ENCODE results near the gene NT5E.

The NT5E gene

DNA sequence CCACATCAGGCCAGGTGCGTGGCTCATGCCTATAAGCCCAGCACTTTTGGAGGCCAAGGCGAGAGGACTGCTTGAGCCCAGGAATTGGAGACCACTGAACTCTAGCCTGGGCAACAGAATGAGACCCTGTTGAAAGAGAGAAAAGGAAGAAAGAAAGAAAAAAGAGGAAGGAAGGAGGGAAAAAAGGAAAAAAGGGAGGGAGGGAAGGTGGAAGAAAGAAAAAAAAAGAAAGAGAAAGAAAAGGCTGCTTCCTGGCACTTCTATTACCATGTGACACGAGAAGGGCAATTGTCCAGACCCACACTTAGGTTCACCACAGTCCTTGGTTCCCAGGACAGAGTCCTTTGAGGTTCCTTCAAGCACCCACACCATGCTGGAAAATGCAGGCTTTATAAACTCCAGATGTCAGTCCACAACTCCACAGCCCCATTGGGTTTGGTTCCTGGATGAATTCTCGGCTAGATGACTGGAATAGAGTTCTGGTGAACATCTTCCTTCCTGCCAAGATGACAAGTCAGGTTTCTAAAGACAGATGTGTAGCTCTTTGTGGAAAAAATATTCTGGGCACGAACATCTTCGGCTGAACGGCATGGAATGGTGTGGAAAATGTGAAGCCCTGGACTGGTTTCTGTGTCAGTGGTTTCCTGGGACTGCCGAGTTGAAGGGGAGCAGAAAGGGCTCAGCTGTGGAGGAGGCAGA is 32.5 kb downstream of the NT5E start:
- TF ChIP-seq KLF9 (tag by site-specific recombination; IDR thresholded peaks at IDR 0.05; ENCODE audit: low read depth) (no peak), ZNF366 (tag by site-specific recombination; conservative IDR thresholded peaks at IDR 0.05) (peak; percentile 57; the same call in 1 of the 2 replicates), WT1 (tag by site-specific recombination; IDR thresholded peaks at IDR 0.05) (no peak)
- Histone ChIP-seq H3K36me3 (ENCODE audit: control insufficient read depth in 2 of 2, insufficient read depth in 1 of 2, low read length in 2 of 2) (no peaks in the 10 kb centered on the region), H3K27ac (ENCODE audit: extremely low read depth, low read depth, low read length) (no peak overlapping the region), H3K4me1 (ENCODE audit: control insufficient read depth, insufficient read depth, low read length) (no peaks in the 10 kb centered on the region), H3K9me3 (ENCODE audit: control insufficient read depth, insufficient read depth, low read depth, low read length) (no peaks in the 10 kb centered on the region), H3K4me3 (ENCODE audit: low read depth, low read length) (no peak overlapping the region)
- ChIA-PET CTCF (interaction anchor here (0.5 to 10.0 kb wide), 56 partner anchors 9 to 1463 kb away, joined by 3 to 179 read pairs (median 6); partner anchors contain the start of gene NT5E), POLR2A (interaction anchor here (1.0 to 2.0 kb wide), 3 partner anchors 33 to 196 kb away, joined by 3 to 7 read pairs (median 4); partner anchors contain the start of gene NT5E)

DNA sequence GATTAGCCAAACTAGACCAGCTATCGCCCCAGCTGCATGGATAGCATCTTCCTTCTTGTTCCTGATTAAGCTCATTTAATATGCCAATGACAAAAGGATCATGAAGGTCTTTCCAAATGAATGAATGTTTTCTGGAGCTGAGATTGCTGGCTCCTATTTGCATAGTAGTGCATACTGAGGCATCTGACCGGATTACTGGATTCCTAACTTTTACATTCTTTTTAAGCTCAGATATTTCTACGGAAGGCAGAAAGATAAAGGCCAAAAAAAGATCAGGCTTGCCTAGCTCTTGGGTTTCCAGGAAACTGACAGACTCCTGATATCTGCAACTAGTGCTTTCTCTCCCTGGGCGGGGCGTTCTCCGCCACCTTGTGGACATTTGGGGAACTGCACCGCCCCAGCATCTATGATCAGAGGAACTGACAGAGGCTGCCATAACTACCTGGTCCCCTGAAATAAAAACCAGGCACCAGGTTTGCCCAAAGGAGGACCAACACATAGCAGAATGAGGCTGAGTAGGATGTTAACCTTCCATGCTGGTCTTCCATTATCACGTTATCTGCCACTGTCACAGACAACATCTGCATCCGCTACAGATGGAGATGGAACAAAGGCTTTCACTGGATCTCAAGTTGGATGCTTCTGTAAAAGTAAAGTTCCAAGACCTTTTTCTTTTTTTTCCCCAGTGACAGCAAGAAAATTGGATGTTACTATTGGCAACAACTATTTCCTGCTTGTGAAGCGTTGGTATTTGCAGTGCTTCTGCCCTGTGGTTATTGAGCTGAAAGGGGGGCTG is 33.2 kb downstream of the NT5E start:
- Histone ChIP-seq H3K27ac (ENCODE audit: extremely low read depth, low read depth, low read length) (no peak overlapping the region), H3K4me1 (ENCODE audit: control insufficient read depth, insufficient read depth, low read length) (no peaks in the 10 kb centered on the region), H3K4me3 (ENCODE audit: low read depth, low read length) (no peak overlapping the region), H3K9me3 (ENCODE audit: control insufficient read depth, insufficient read depth, low read depth, low read length) (no peaks in the 10 kb centered on the region), H3K36me3 (ENCODE audit: control insufficient read depth in 2 of 2, insufficient read depth in 1 of 2, low read length in 2 of 2) (no peaks in the 10 kb centered on the region)
- ChIA-PET CTCF (interaction anchor here (0.5 to 10.0 kb wide), 65 partner anchors 9 to 1720 kb away, joined by 3 to 179 read pairs (median 5); partner anchors contain the start of gene NT5E), POLR2A (interaction anchor here (1.0 to 2.0 kb wide), 3 partner anchors 33 to 195 kb away, joined by 3 to 7 read pairs (median 4); partner anchors contain the start of gene NT5E)
- TF ChIP-seq SCRT2 (tag by site-specific recombination; IDR thresholded peaks at IDR 0.05), result peak; percentile 98
- peak; percentile 62 for TF ChIP-seq ZNF654 (tag by site-specific recombination; IDR thresholded peaks at IDR 0.05; ENCODE audit: low read depth)
- TF ChIP-seq ZNF610 (tag by site-specific recombination; IDR thresholded peaks at IDR 0.05; ENCODE audit: borderline replicate concordance), result no peak
- TF ChIP-seq ZNF10 (tag by site-specific recombination; IDR thresholded peaks at IDR 0.05), result 0 out of 2 replicates have a peak, but pooled peaks have one; percentile 31
- TF ChIP-seq ZNF660 (tag by site-specific recombination; IDR thresholded peaks at IDR 0.05), result peak; percentile 63; the same call in 1 of the 2 replicates
- TF ChIP-seq KLF9 (tag by site-specific recombination; IDR thresholded peaks at IDR 0.05; ENCODE audit: low read depth), result peak; percentile 41; the same call in 1 of the 2 replicates
- no peak for TF ChIP-seq ZNF707 (tag by site-specific recombination; IDR thresholded peaks at IDR 0.05)
- TF ChIP-seq, protein P1, sequence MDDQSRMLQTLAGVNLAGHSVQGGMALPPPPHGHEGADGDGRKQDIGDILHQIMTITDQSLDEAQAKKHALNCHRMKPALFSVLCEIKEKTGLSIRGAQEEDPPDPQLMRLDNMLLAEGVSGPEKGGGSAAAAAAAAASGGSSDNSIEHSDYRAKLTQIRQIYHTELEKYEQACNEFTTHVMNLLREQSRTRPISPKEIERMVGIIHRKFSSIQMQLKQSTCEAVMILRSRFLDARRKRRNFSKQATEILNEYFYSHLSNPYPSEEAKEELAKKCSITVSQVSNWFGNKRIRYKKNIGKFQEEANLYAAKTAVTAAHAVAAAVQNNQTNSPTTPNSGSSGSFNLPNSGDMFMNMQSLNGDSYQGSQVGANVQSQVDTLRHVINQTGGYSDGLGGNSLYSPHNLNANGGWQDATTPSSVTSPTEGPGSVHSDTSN (CRISPR knock-in tag; IDR thresholded peaks at IDR 0.05), result no peak
- TF ChIP-seq, protein P2, sequence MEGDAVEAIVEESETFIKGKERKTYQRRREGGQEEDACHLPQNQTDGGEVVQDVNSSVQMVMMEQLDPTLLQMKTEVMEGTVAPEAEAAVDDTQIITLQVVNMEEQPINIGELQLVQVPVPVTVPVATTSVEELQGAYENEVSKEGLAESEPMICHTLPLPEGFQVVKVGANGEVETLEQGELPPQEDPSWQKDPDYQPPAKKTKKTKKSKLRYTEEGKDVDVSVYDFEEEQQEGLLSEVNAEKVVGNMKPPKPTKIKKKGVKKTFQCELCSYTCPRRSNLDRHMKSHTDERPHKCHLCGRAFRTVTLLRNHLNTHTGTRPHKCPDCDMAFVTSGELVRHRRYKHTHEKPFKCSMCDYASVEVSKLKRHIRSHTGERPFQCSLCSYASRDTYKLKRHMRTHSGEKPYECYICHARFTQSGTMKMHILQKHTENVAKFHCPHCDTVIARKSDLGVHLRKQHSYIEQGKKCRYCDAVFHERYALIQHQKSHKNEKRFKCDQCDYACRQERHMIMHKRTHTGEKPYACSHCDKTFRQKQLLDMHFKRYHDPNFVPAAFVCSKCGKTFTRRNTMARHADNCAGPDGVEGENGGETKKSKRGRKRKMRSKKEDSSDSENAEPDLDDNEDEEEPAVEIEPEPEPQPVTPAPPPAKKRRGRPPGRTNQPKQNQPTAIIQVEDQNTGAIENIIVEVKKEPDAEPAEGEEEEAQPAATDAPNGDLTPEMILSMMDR (tag by site-specific recombination; IDR thresholded peaks at IDR 0.05), result peak; percentile 76
- TF ChIP-seq ZSCAN30 (tag by site-specific recombination; IDR thresholded peaks at IDR 0.05), result 0 out of 2 replicates have a peak, but pooled peaks have one; percentile 32

DNA sequence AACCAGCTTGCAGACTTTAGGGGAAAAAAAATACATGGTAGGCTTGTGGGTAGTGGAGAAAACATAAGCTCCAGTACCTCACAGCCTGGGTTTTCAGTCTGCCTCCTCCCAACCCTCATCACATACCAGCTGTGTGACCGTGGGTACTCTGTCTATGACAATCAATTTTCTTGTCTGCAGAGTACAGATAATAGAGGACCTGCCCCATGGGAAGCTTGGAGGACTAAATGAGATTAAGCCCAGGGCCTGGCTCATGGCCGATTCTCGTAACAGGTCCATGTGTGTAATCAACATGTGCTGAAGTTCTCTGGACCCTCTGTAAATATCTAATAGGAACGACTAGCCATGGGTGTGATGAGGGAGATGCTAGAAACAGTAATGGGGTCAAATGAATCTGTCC is 34.0 kb downstream of the NT5E start:
- H3K4me1 ChIP-seq (ENCODE audit: control insufficient read depth, insufficient read depth, low read length), result no peaks in the 10 kb centered on the region
- H3K4me3 ChIP-seq (ENCODE audit: low read depth, low read length), result no peak overlapping the region
- no peak overlapping the region for H3K27ac ChIP-seq (ENCODE audit: extremely low read depth, low read depth, low read length)
- TF ChIP-seq, protein P3, sequence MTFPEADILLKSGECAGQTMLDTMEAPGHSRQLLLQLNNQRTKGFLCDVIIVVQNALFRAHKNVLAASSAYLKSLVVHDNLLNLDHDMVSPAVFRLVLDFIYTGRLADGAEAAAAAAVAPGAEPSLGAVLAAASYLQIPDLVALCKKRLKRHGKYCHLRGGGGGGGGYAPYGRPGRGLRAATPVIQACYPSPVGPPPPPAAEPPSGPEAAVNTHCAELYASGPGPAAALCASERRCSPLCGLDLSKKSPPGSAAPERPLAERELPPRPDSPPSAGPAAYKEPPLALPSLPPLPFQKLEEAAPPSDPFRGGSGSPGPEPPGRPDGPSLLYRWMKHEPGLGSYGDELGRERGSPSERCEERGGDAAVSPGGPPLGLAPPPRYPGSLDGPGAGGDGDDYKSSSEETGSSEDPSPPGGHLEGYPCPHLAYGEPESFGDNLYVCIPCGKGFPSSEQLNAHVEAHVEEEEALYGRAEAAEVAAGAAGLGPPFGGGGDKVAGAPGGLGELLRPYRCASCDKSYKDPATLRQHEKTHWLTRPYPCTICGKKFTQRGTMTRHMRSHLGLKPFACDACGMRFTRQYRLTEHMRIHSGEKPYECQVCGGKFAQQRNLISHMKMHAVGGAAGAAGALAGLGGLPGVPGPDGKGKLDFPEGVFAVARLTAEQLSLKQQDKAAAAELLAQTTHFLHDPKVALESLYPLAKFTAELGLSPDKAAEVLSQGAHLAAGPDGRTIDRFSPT (tag by site-specific recombination; IDR thresholded peaks at IDR 0.05), result no peak
- TF ChIP-seq ZNF24 (tag by site-specific recombination; IDR thresholded peaks at IDR 0.05) (no peak), ZNF558 (tag by site-specific recombination; IDR thresholded peaks at IDR 0.05) (no peak), SP2 (tag by site-specific recombination; IDR thresholded peaks at IDR 0.05) (no peak), MZF1 (tag by site-specific recombination; IDR thresholded peaks at IDR 0.05; ENCODE audit: borderline replicate concordance) (no peak)
- TF ChIP-seq, protein P4, sequence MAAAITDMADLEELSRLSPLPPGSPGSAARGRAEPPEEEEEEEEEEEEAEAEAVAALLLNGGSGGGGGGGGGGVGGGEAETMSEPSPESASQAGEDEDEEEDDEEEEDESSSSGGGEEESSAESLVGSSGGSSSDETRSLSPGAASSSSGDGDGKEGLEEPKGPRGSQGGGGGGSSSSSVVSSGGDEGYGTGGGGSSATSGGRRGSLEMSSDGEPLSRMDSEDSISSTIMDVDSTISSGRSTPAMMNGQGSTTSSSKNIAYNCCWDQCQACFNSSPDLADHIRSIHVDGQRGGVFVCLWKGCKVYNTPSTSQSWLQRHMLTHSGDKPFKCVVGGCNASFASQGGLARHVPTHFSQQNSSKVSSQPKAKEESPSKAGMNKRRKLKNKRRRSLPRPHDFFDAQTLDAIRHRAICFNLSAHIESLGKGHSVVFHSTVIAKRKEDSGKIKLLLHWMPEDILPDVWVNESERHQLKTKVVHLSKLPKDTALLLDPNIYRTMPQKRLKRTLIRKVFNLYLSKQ (tag by site-specific recombination; IDR thresholded peaks at IDR 0.05; ENCODE audit: borderline replicate concordance), result no peak
- ChIA-PET POLR2A (interaction anchor here (2.0 kb wide), 1 partner anchor 194 kb away, joined by 7 read pairs; no protein-coding TSS in a partner anchor), CTCF (interaction anchor here (0.5 to 10.0 kb wide), 32 partner anchors 10 to 1720 kb away, joined by 3 to 179 read pairs (median 6); partner anchors contain the start of gene NT5E)
- H3K9me3 ChIP-seq (ENCODE audit: control insufficient read depth, insufficient read depth, low read depth, low read length), result no peaks in the 10 kb centered on the region
- no peaks in the 10 kb centered on the region for H3K36me3 ChIP-seq (ENCODE audit: control insufficient read depth in 2 of 2, insufficient read depth in 1 of 2, low read length in 2 of 2)
